HepG2 (cell line): ENCODE results near the gene TBC1D24. TPM values are rescaled to one million over a fixed set of nuclear protein-coding genes. Genes with fewer than 3 reads are reported as not detected.

Source experiments
- ATAC-seq: fragments of 200-7000 bp; cut with Tn5 transposase; 3 replicates; pipeline ENCODE4 v1.9.1; 2020; ENCODE audit warnings: mild to moderate bottlenecking, moderate library complexity
- BruUV-seq: library from RNA; stranded (reverse); fragments of 400-500 nt; replicated peaks from 2 replicates; lab custom pipeline; 2021; lab: Mats Ljungman, UMichigan
- CTCF ChIA-PET: fragments of 300-600 bp; formaldehyde crosslinking; extraction: SDS; loops from one replicate; lab custom pipeline; 2021; ENCODE audit warnings: low total read pairs, inconsistent platforms, low intra/inter-chr PET ratio; lab: Yijun Ruan, JAX
- POLR2A ChIA-PET: fragments of 350-600 bp; sonication (Branson Sonifier 250); formaldehyde crosslinking; loops from one replicate; lab custom pipeline; 2020; ENCODE audit warnings: antibody characterized with exemption, inconsistent platforms; lab: Yijun Ruan, JAX
- DNase-seq: peaks from one replicate; pipeline ENCODE4 v3.0.0-alpha.2; 2015; ENCODE audit warnings: low spot score
- FAIRE-seq: peaks from 3 replicates; lab custom pipeline; 2011; peaks lifted over from hg19 to GRCh38; lab: Jason Lieb, UNC
- H2AFZ ChIP-seq: one replicate; pipeline ENCODE4 v1.6.1; 2011; ENCODE audit warnings: low read length, inconsistent platforms
- H3K27ac ChIP-seq: fragments of 300-600 bp; 3 replicates; pipeline ENCODE4 v1.8.0; 2011; ENCODE audit warnings: mixed run types, mild to moderate bottlenecking, mixed read lengths, low read length, inconsistent platforms; ENCODE audit not compliant: insufficient read depth; ENCODE audit errors: extremely low read length
- H3K27me3 ChIP-seq, 2 experiments: fragments of 200-600 bp in 1 of 2; 2 replicates in 1 of 2; 3 replicates in 1 of 2; pipeline versions ENCODE4 v1.6.0 to v1.8.0; 2011; ENCODE audit warnings: low read length in 2 of 2, mild to moderate bottlenecking in 2 of 2, moderate library complexity in 2 of 2, inconsistent platforms in 1 of 2; ENCODE audit not compliant: insufficient read depth in 2 of 2, control insufficient read depth in 1 of 2
- H3K36me3 ChIP-seq, 2 experiments: fragments of 200-600 bp in 1 of 2; replicated peaks in 1 of 2; 2 replicates in 1 of 2; 3 replicates in 1 of 2; pipeline versions ENCODE4 v1.5.1 to v1.8.0; 2011; ENCODE audit warnings: low read length in 2 of 2, inconsistent platforms in 1 of 2; ENCODE audit not compliant: insufficient read depth in 2 of 2, control insufficient read depth in 1 of 2
- H3K4me1 ChIP-seq: 2 replicates; pipeline ENCODE4 v1.5.1; 2012; ENCODE audit warnings: low read length, inconsistent platforms; ENCODE audit not compliant: insufficient read depth
- H3K4me2 ChIP-seq: 2 replicates; pipeline ENCODE4 v1.6.0; 2011; ENCODE audit warnings: low read depth, low read length, inconsistent platforms
- H3K4me3 ChIP-seq, 3 experiments: fragments of 200-600 bp in 1 of 3; sonication (generic), shearing (Covaris generic) in 1 of 3; replicated peaks in 1 of 3; 2 replicates each; pipeline ENCODE4 v1.5.1; 2011 to 2016; ENCODE audit warnings: low read length in 3 of 3, inconsistent platforms in 2 of 3, low read depth in 2 of 3, mild to moderate bottlenecking in 2 of 3, control low read depth in 1 of 3, mixed read lengths in 1 of 3; ENCODE audit not compliant: insufficient read depth in 1 of 3
- H3K79me2 ChIP-seq: one replicate; pipeline ENCODE4 v1.6.1; 2011; ENCODE audit warnings: low read length, inconsistent platforms; ENCODE audit not compliant: insufficient read depth
- H3K9ac ChIP-seq: 2 replicates; pipeline ENCODE4 v1.6.0; 2011; ENCODE audit warnings: mild to moderate bottlenecking, low read depth, low read length, inconsistent platforms; ENCODE audit not compliant: insufficient read depth
- H3K9me3 ChIP-seq: 2 replicates; pipeline ENCODE4 v1.5.1; 2012; ENCODE audit warnings: mild to moderate bottlenecking, low read length
- H4K20me1 ChIP-seq: 2 replicates; pipeline ENCODE4 v1.6.0; 2011; ENCODE audit warnings: inconsistent platforms, mild to moderate bottlenecking, low read length, moderate library complexity; ENCODE audit not compliant: insufficient read depth
- HNRNPK ChIP-seq: fragments of 200-400 bp; formaldehyde crosslinking; IDR thresholded peaks from 2 replicates; pipeline ENCODE4 v1.6.1; 2018; ENCODE audit warnings: low read length, low read depth, moderate library complexity, mild to moderate bottlenecking; ENCODE audit not compliant: poor library complexity, severe bottlenecking
- MAZ ChIP-seq, 2 experiments: sonication (generic) in 1 of 2; formaldehyde crosslinking in 1 of 2; IDR thresholded peaks; 2 replicates each; pipeline versions ENCODE4 v1.5.0 to v1.6.1; 2012 to 2020; ENCODE audit warnings: low read depth in 2 of 2, mild to moderate bottlenecking in 2 of 2, borderline replicate concordance in 1 of 2, improper control_type of control experiment in 1 of 2, low read length in 1 of 2, missing genetic modification reagents in 1 of 2, moderate library complexity in 1 of 2
- PHF20 ChIP-seq: sonication (generic); formaldehyde crosslinking; IDR thresholded peaks from 2 replicates; pipeline ENCODE4 v1.5.0; 2020; ENCODE audit warnings: mild to moderate bottlenecking, missing genetic modification reagents
- SALL1 ChIP-seq: sonication (generic); formaldehyde crosslinking; IDR thresholded peaks from 2 replicates; pipeline ENCODE4 v1.8.0; 2022; ENCODE audit warnings: mild to moderate bottlenecking, missing genetic modification reagents
- SMC3 ChIP-seq: IDR thresholded peaks from 2 replicates; pipeline ENCODE4 v1.6.1; 2011; ENCODE audit warnings: low read length, improper control_type of control experiment
- WIZ ChIP-seq: sonication (generic); formaldehyde crosslinking; IDR thresholded peaks from 2 replicates; pipeline ENCODE4 v1.5.1; 2020; ENCODE audit warnings: mild to moderate bottlenecking, missing genetic modification reagents
- ZFAT ChIP-seq: sonication (generic); formaldehyde crosslinking; conservative IDR thresholded peaks from 2 replicates; pipeline ENCODE4 v1.8.1; 2023; ENCODE audit warnings: missing genetic modification reagents, inconsistent platforms
- ZFX ChIP-seq: sonication (generic); formaldehyde crosslinking; IDR thresholded peaks from 2 replicates; pipeline ENCODE4 v1.4.0; 2020; ENCODE audit warnings: mild to moderate bottlenecking, low read depth, missing genetic modification reagents, moderate library complexity
- WGBS: methylation state at CpG from one replicate; pipeline ENCODE4 v1.1.6; 2017; ENCODE audit warnings: low lambda C conversion rate; 5-methylcytosine and 5-hydroxymethylcytosine counted together
- in situ Hi-C: cut with HindIII; loops from 2 replicates; pipeline ENCODE4 v1.10.0; 2017; ENCODE audit warnings: low pct_unique_long_range_greater_than_20kb; ENCODE audit not compliant: extremely low pct_ligation_motif_present
- intact Hi-C: fragments of 100-400 bp; cut with micrococcal nuclease; formaldehyde crosslinking; loops from one replicate; pipeline ENCODE4 v1.10.0; 2022; ENCODE audit not compliant: unreplicated experiment
- polyA plus RNA-seq, 8 experiments: library from polyadenylated mRNA; depleted of rRNA in 3 of 8; stranded (reverse) in 7 of 8; unstranded in 1 of 8; fragments of >200 nt; fragmentation: Illumina TruSeq in 4 of 8; extraction: Trizol in 4 of 8; gene quantifications; 2 replicates each; pipeline versions ENCODE4 v1.2.1 to v1.2.3, GENCODE V29; 2011 to 2016; ENCODE audit warnings: low read depth in 4 of 8, missing spikeins in 1 of 8, mixed read lengths in 1 of 8; ENCODE audit not compliant: insufficient read depth in 1 of 8
- total RNA-seq, 5 experiments: library from RNA; depleted of rRNA; stranded (reverse); fragments of >200 nt; fragmentation: Illumina TruSeq; extraction: Trizol; gene quantifications; 2 replicates each; pipeline ENCODE4 v1.2.3, GENCODE V29; 2016; ENCODE audit warnings: low read depth in 1 of 5
- TF ChIP-seq, protein P1 (sequence below): sonication (generic); formaldehyde crosslinking; conservative IDR thresholded peaks from 2 replicates; pipeline ENCODE4 v1.4.0; 2020; ENCODE audit warnings: missing genetic modification reagents
- TF ChIP-seq, protein P2 (sequence below), 2 experiments: sonication (generic) in 1 of 2; formaldehyde crosslinking in 1 of 2; IDR thresholded peaks; 2 replicates each; pipeline versions ENCODE4 v1.4.0 to v1.6.1; 2018 to 2020; ENCODE audit warnings: missing genetic modification reagents in 2 of 2, borderline replicate concordance in 1 of 2, low read depth in 1 of 2, mild to moderate bottlenecking in 1 of 2, missing biosample characterization in 1 of 2
- TF ChIP-seq, protein P3 (sequence below): sonication (generic); formaldehyde crosslinking; IDR thresholded peaks from 2 replicates; pipeline ENCODE4 v1.4.0; 2020; ENCODE audit warnings: low read depth, mild to moderate bottlenecking, missing genetic modification reagents
- TF ChIP-seq, protein P4 (sequence below): sonication (generic); formaldehyde crosslinking; IDR thresholded peaks from 2 replicates; pipeline ENCODE4 v1.4.0; 2020; ENCODE audit warnings: missing genetic modification reagents
- TF ChIP-seq, protein P5 (sequence below): IDR thresholded peaks from 2 replicates; pipeline ENCODE4 v1.6.1; 2016

Gene TBC1D24
- total and polyA plus RNA-seq, 2 of the 13 experiments (the other 11 are each of a cell fraction or from before 2014, with no cell fraction given), result 7.7 to 13.7 TPM

DNA sequence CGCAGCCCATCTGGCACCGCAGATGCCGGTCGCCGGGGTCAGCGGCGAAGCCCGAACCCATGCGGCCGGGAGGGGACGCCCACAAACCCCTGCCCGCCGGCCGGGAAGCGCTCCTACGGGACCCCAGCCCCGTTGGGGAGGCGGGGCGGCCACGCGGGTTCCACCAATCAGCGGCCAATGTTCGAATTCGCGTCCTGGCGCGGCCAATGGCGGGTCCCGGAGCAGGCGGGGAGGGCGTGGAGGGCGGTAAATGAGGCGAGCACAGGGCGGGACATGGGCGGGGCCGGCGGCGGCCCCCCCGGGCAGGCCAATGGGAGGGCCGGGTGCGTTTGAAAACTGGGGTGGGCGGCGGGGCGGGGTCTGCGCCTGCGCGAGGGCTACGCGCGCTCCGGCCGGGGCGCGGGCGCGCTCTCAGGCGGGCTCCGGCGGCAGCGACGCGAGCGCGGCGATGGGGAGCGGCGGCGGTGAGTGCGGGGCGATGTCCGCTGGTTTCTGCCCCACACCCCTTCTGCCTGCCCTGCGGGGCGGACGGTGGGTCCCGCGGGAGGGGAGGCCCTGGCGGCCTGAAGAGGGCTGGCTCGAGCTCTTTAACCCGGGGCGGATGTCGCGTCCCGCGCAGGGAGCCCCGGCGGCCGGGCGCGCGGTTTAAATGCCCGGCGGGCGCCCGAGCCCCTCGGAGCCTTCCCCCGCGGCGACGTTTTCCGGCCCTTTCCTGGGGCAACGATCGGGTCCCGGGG lies 45.7 kb upstream of the TBC1D24 start, which contains the start of gene CCNF:
CCNF (plus strand) TSS at position 414 of the 737 bp plus-strand sequence; CDS start at position 449, 35 bp downstream.
- FAIRE-seq, result peak; percentile 67
- CTCF ChIA-PET, result interaction anchor here (1.9 to 3.1 kb wide), 2 partner anchors 72 to 88 kb away, joined by 9 to 11 read pairs; partner anchors contain the start of gene ABCA3
- intact Hi-C loops, result loop anchor here (5.0 kb wide), 1 partner anchor 87 kb away; the partner anchor contains the start of gene ABCA3
- TF ChIP-seq HNRNPK (peak; percentile 31), MAZ (IDR thresholded peaks at IDR 0.05; ENCODE audit: borderline replicate concordance, low read depth, low read length) (peak; percentile 73), MAZ (CRISPR knock-in tag; IDR thresholded peaks at IDR 0.05; ENCODE audit: low read depth) (peak; percentile 58; the same call in 1 of the 2 replicates), ZFAT (0 out of 2 replicates have a peak, but pooled peaks have one; percentile 37), WIZ (CRISPR knock-in tag) (no peak), SMC3 (no peak), SALL1 (CRISPR knock-in tag) (peak; percentile 7; the same call in 1 of the 2 replicates), PHF20 (CRISPR knock-in tag) (peak; percentile 41), ZFX (peak; percentile 70; the same call in 1 of the 2 replicates)
- TF ChIP-seq, protein P1, sequence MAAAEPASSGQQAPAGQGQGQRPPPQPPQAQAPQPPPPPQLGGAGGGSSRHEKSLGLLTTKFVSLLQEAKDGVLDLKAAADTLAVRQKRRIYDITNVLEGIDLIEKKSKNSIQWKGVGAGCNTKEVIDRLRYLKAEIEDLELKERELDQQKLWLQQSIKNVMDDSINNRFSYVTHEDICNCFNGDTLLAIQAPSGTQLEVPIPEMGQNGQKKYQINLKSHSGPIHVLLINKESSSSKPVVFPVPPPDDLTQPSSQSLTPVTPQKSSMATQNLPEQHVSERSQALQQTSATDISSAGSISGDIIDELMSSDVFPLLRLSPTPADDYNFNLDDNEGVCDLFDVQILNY, result peak; percentile 63; the same call in 1 of the 2 replicates
- TF ChIP-seq, protein P2, sequence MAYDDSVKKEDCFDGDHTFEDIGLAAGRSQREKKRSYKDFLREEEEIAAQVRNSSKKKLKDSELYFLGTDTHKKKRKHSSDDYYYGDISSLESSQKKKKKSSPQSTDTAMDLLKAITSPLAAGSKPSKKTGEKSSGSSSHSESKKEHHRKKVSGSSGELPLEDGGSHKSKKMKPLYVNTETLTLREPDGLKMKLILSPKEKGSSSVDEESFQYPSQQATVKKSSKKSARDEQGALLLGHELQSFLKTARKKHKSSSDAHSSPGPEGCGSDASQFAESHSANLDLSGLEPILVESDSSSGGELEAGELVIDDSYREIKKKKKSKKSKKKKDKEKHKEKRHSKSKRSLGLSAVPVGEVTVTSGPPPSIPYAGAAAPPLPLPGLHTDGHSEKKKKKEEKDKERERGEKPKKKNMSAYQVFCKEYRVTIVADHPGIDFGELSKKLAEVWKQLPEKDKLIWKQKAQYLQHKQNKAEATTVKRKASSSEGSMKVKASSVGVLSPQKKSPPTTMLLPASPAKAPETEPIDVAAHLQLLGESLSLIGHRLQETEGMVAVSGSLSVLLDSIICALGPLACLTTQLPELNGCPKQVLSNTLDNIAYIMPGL (CRISPR knock-in tag; IDR thresholded peaks at IDR 0.05; ENCODE audit: borderline replicate concordance in 1 of 2, low read depth in 1 of 2), result peak in 1 of 2 experiments; percentile 38; a peak in 2 of 4 replicates
- TF ChIP-seq, protein P3, sequence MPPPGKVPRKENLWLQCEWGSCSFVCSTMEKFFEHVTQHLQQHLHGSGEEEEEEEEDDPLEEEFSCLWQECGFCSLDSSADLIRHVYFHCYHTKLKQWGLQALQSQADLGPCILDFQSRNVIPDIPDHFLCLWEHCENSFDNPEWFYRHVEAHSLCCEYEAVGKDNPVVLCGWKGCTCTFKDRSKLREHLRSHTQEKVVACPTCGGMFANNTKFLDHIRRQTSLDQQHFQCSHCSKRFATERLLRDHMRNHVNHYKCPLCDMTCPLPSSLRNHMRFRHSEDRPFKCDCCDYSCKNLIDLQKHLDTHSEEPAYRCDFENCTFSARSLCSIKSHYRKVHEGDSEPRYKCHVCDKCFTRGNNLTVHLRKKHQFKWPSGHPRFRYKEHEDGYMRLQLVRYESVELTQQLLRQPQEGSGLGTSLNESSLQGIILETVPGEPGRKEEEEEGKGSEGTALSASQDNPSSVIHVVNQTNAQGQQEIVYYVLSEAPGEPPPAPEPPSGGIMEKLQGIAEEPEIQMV (CRISPR knock-in tag), result peak; percentile 76; the same call in 1 of the 2 replicates
- TF ChIP-seq, protein P4, sequence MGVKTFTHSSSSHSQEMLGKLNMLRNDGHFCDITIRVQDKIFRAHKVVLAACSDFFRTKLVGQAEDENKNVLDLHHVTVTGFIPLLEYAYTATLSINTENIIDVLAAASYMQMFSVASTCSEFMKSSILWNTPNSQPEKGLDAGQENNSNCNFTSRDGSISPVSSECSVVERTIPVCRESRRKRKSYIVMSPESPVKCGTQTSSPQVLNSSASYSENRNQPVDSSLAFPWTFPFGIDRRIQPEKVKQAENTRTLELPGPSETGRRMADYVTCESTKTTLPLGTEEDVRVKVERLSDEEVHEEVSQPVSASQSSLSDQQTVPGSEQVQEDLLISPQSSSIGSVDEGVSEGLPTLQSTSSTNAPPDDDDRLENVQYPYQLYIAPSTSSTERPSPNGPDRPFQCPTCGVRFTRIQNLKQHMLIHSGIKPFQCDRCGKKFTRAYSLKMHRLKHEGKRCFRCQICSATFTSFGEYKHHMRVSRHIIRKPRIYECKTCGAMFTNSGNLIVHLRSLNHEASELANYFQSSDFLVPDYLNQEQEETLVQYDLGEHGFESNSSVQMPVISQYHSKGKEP (CRISPR knock-in tag), result no peak
- TF ChIP-seq, protein P5, sequence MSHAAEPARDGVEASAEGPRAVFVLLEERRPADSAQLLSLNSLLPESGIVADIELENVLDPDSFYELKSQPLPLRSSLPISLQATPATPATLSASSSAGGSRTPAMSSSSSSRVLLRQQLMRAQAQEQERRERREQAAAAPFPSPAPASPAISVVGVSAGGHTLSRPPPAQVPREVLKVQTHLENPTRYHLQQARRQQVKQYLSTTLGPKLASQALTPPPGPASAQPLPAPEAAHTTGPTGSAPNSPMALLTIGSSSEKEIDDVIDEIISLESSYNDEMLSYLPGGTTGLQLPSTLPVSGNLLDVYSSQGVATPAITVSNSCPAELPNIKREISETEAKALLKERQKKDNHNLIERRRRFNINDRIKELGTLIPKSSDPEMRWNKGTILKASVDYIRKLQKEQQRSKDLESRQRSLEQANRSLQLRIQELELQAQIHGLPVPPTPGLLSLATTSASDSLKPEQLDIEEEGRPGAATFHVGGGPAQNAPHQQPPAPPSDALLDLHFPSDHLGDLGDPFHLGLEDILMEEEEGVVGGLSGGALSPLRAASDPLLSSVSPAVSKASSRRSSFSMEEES (CRISPR knock-in tag), result no peak

More for the DNA sequence above, 45.7 kb upstream of the TBC1D24 start, which contains the start of gene CCNF:
- BruUV-seq, result no TSS peak
- peak within 1 kb of the TSS; percentile 82 to 87 (median 87) for H3K4me3 ChIP-seq
- no peaks in the 10 kb centered on the region for H3K9me3 ChIP-seq
- H3K4me1 ChIP-seq, result peaks cover 28% of the 10 kb centered on the region
- POLR2A ChIA-PET, result no interaction called here
- H4K20me1 ChIP-seq, result no peaks in the 10 kb centered on the region
- H3K79me2 ChIP-seq, result peaks cover 15% of the 10 kb centered on the region
- H3K27me3 ChIP-seq, result peaks cover 10 to 28% of the 10 kb centered on the region in 2 experiments
- in situ Hi-C loops, result loop anchor here (5.0 kb wide), 1 partner anchor 73 kb away; no protein-coding TSS in a partner anchor
- peak; percentile 88 for ATAC-seq
- WGBS, result 0% methylated on average over 3 of the region's 103 CpGs
- peak within 1 kb of the TSS; percentile 84 for H3K9ac ChIP-seq
- H3K4me2 ChIP-seq, result peak within 1 kb of the TSS; percentile 97
- peak within 1 kb of the TSS; percentile 36 for H3K27ac ChIP-seq
- peak; percentile 85 for DNase-seq
- peaks cover 9 to 21% of the 10 kb centered on the region in 2 experiments for H3K36me3 ChIP-seq
- H2AFZ ChIP-seq, result no peak within 1 kb of the TSS
